ENCODE measurements around the gene ERC2.
"Not testable (repeated sequence)": the region's sequence is repeated elsewhere in the genome, so short reads cannot be mapped to it uniquely, and the experiment has no call there.

ERC2 gene

DNA sequence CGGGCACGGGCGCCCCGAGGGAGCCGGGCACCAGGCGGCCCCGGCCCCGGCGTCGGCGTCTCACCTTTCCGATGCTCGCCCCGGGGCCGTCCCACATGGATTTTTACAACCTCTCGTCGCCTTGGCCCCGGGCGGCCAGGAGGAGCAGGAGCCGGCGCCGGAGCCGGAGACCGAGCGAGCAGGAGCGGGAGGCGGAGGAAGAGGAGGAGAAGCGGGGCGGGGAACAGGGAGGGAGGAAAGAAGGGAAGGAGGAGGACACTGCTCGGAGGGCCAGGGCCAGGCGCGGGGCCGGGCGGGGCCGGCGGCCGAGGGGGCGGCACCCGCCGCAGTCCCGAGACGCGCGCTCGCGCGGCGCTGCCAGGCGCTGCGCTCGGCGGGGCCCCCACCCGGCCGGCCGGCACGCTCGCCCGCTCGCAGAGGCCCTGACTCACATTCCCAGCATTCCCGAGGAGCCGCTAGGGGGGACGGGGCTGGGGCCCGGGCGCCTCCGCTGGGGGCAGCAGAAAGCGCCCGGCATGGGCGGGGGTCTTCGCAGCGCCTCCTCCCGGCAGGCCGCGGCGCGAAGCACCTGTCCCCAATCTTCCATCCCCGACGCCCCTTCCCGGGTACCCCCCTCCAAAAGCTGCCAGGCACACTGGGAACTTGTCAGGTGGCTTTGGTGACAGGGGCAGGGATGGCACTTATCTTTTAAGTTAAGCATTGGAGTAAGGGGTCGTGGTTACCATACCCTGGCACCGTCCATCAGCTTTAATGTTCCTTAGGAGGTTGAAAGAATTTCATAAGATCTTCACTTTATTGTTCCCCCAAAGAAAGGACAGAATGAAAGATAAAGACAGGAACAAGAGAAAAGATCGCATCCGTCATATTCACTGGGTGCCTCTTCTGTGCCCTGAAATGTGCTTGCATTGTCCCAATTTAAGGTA lies at the start of gene ERC2:
ERC2 (minus strand) TSS at position 284 of the 923 bp plus-strand sequence.
- no peak within 1 kb of the TSS for H3K27ac ChIP-seq (ENCODE audit: low read depth, low read length)
- H3K4me1 ChIP-seq (ENCODE audit: insufficient read depth, low read length) = peaks cover 13% of the 10 kb centered on the region
- no peak within 1 kb of the TSS for H3K9ac ChIP-seq (ENCODE audit: low read length)
- peaks cover 29 to 34% of the 10 kb centered on the region in 2 donors for H3K27me3 ChIP-seq (ENCODE audit: control insufficient read depth in 1 of 2, insufficient read depth in 2 of 2, low read length in 2 of 2)
- H3K36me3 ChIP-seq (ENCODE audit: insufficient read depth, low read length) = no peaks in the 10 kb centered on the region
- no peaks in the 10 kb centered on the region for H3K9me3 ChIP-seq (ENCODE audit: low read length)
- H3K4me3 ChIP-seq (ENCODE audit: low read depth in 1 of 2, low read length in 2 of 2) = peak within 1 kb of the TSS; percentile 25 to 77

- H3K9ac ChIP-seq (ENCODE audit: low read length) = no peak overlapping the region
- H3K9me3 ChIP-seq (ENCODE audit: low read length) = no peaks in the 10 kb centered on the region
- H3K4me3 ChIP-seq (ENCODE audit: low read depth in 1 of 2, low read length in 2 of 2) = no peak overlapping the region
- no peaks in the 10 kb centered on the region for H3K27me3 ChIP-seq (ENCODE audit: control insufficient read depth in 1 of 2, insufficient read depth in 2 of 2, low read length in 2 of 2)
- H3K4me1 ChIP-seq (ENCODE audit: insufficient read depth, low read length) = no peaks in the 10 kb centered on the region
- H3K27ac ChIP-seq (ENCODE audit: low read depth, low read length) = no peak overlapping the region
- H3K36me3 ChIP-seq (ENCODE audit: insufficient read depth, low read length) = no peaks in the 10 kb centered on the region
These were observed 34.5 kb upstream of the ERC2 start for GRCh38 chr3:56502738-56503137.

- not testable (repeated sequence) for H3K4me3 ChIP-seq (ENCODE audit: low read depth in 1 of 2, low read length in 2 of 2); H3K36me3 ChIP-seq (ENCODE audit: insufficient read depth, low read length); H3K27me3 ChIP-seq (ENCODE audit: control insufficient read depth in 1 of 2, insufficient read depth in 2 of 2, low read length in 2 of 2); H3K9me3 ChIP-seq (ENCODE audit: low read length); H3K27ac ChIP-seq (ENCODE audit: low read depth, low read length); H3K4me1 ChIP-seq (ENCODE audit: insufficient read depth, low read length); H3K9ac ChIP-seq (ENCODE audit: low read length)
These were observed 28.1 kb upstream of the ERC2 start for GRCh38 chr3:56496376-56496775.

DNA sequence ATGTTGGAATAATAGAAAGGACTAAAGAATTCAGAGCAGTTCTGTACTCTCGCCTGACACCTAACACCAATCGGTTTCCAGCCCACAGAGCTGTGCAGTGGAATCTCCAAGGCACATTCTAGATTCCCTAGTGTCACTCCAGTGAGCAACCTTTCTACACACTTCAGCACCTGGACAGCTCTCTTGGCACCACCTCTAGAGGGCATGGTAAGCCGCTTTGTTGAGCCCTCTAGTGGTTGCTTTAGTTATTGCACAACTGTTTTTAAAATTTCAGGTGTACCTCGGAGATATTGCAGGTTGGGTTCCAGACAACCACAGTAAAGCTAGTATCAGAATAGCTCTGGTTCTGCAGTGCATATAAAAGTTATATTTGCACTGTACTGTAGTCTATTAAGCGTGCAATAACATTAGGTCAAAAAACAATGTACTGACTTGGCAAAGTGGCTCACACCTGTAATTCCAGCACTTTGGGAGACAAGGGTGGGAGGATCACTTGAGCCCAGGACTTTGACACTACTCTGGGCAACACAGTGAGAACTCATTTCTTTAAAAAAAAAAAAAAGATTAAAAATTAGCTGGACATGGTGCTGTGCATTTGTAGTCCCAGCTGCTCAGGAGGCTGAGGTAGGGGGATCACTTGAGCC lies 26.5 kb upstream of the ERC2 start:
- no peak overlapping the region for H3K27ac ChIP-seq (ENCODE audit: low read depth, low read length)
- H3K36me3 ChIP-seq (ENCODE audit: insufficient read depth, low read length) = no peaks in the 10 kb centered on the region
- no peak overlapping the region for H3K9ac ChIP-seq (ENCODE audit: low read length)
- H3K4me1 ChIP-seq (ENCODE audit: insufficient read depth, low read length) = no peaks in the 10 kb centered on the region
- H3K9me3 ChIP-seq (ENCODE audit: low read length) = no peaks in the 10 kb centered on the region
- no peaks in the 10 kb centered on the region for H3K27me3 ChIP-seq (ENCODE audit: control insufficient read depth in 1 of 2, insufficient read depth in 2 of 2, low read length in 2 of 2)
- no peak overlapping the region for H3K4me3 ChIP-seq (ENCODE audit: low read depth in 1 of 2, low read length in 2 of 2)

DNA sequence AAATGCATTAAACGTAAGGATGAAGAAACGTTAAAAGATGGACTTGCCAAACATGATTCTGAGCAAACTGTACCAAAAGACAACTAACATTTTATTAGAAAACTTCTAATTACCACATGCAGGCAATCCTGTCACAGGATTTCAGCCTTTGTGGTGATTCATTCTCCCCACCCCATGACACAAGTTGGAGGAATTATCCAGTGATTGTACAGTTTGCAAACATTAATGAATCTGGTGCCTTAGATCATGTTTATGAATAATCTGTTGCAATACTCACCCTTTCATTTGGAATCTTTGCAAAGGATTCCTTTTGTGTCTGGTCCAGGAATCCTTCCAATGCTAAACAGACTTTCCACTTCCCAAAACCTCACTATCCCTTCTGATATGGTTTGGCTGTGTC lies 23.3 kb upstream of the ERC2 start:
- no peak overlapping the region for H3K9ac ChIP-seq (ENCODE audit: low read length)
- no peaks in the 10 kb centered on the region for H3K27me3 ChIP-seq (ENCODE audit: control insufficient read depth in 1 of 2, insufficient read depth in 2 of 2, low read length in 2 of 2)
- H3K9me3 ChIP-seq (ENCODE audit: low read length) = no peaks in the 10 kb centered on the region
- H3K4me1 ChIP-seq (ENCODE audit: insufficient read depth, low read length) = no peaks in the 10 kb centered on the region
- no peak overlapping the region for H3K27ac ChIP-seq (ENCODE audit: low read depth, low read length)
- H3K4me3 ChIP-seq (ENCODE audit: low read depth in 1 of 2, low read length in 2 of 2) = no peak overlapping the region
- no peaks in the 10 kb centered on the region for H3K36me3 ChIP-seq (ENCODE audit: insufficient read depth, low read length)

DNA sequence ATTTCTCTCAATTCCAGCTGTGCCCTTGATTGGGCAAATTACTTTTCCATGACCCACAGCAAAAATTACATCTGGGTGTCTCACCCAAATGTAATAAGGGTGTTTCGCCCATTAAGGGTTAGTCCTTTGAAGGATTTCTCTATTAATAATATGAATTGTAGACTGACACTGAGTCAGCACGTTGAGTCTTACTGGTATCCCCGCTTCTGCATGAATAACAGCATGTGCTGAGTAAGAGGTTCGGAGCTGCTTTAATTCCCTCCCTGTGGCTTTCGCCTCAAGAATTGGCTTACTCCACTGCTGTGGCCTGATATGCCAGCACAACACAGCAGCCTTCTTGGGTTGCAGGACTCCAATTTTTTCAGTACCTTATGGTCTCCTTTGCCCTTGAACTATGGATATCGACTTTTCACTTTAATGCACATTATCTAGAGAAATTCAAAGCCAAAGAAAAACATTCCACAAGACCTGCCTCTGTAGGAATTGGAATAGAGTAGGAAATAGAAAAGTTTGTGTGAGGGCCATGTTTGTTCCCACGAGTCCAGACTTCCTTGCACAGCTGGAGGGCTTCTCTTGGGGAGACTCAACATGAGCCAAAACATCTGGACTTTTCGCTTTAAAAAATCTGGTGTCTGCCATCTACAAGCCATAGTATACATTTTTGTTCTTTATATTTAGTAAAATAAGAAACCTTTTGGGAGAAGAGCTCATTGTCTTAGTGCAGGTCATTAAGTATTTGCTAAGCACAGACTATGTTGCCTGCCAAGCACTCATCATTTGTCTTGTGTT lies 20.7 kb upstream of the ERC2 start:
- Histone ChIP-seq H3K27me3 (ENCODE audit: control insufficient read depth in 1 of 2, insufficient read depth in 2 of 2, low read length in 2 of 2) (no peaks in the 10 kb centered on the region), H3K4me3 (ENCODE audit: low read depth in 1 of 2, low read length in 2 of 2) (no peak overlapping the region), H3K36me3 (ENCODE audit: insufficient read depth, low read length) (no peaks in the 10 kb centered on the region), H3K9me3 (ENCODE audit: low read length) (no peaks in the 10 kb centered on the region), H3K27ac (ENCODE audit: low read depth, low read length) (no peak overlapping the region), H3K9ac (ENCODE audit: low read length) (no peak overlapping the region), H3K4me1 (ENCODE audit: insufficient read depth, low read length) (no peaks in the 10 kb centered on the region)

DNA sequence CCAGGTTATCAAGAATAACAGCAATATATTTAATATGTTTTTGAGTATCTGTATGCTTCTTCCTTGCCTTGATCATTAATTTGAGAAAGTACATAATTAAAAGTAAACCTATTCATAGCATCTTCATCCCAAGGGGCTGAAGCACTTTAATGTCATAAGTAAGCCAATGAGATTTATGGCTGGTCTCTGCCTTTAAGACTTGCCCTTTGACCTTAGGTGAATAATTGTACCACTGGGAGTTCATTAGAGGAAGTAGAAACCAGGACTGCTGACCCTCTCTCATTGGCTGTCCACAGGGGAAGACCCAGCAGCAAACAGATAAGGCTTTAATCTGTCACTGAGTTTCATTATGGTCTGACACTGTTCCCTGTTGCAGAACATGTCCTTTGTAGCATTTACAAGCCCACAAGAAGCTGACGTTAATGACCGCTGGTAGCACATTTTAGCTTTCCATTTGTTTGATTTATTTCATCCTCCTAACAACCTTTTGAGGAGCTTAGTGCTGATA lies 16.3 kb upstream of the ERC2 start:
- Histone ChIP-seq H3K27me3 (ENCODE audit: control insufficient read depth in 1 of 2, insufficient read depth in 2 of 2, low read length in 2 of 2) (no peaks in the 10 kb centered on the region), H3K9ac (ENCODE audit: low read length) (no peak overlapping the region), H3K36me3 (ENCODE audit: insufficient read depth, low read length) (no peaks in the 10 kb centered on the region), H3K9me3 (ENCODE audit: low read length) (no peaks in the 10 kb centered on the region), H3K27ac (ENCODE audit: low read depth, low read length) (no peak overlapping the region), H3K4me1 (ENCODE audit: insufficient read depth, low read length) (no peaks in the 10 kb centered on the region), H3K4me3 (ENCODE audit: low read depth in 1 of 2, low read length in 2 of 2) (no peak overlapping the region)

DNA sequence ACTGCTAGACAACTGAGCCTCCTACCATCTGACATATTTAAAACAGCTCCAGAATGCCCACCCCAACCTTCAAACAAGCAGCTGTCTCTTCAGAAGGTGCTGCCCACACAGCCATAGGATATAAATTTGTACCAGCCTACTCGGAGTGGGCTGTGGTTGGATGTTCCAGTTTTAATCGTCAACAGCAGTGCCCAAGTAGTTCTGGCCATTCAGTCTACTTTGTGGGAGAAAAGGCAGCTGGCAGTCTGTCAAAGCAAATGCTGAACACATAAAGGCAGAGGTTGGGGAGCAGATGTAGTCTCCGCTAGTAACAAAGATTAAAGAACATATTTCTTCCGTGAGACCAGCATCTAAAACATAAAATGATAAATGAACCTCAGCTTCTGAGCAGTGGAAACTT lies 15.9 kb upstream of the ERC2 start:
- Histone ChIP-seq H3K4me1 (ENCODE audit: insufficient read depth, low read length) (no peaks in the 10 kb centered on the region), H3K4me3 (ENCODE audit: low read depth in 1 of 2, low read length in 2 of 2) (no peak overlapping the region), H3K27me3 (ENCODE audit: control insufficient read depth in 1 of 2, insufficient read depth in 2 of 2, low read length in 2 of 2) (no peaks in the 10 kb centered on the region), H3K27ac (ENCODE audit: low read depth, low read length) (no peak overlapping the region), H3K9me3 (ENCODE audit: low read length) (no peaks in the 10 kb centered on the region), H3K9ac (ENCODE audit: low read length) (no peak overlapping the region), H3K36me3 (ENCODE audit: insufficient read depth, low read length) (no peaks in the 10 kb centered on the region)

DNA sequence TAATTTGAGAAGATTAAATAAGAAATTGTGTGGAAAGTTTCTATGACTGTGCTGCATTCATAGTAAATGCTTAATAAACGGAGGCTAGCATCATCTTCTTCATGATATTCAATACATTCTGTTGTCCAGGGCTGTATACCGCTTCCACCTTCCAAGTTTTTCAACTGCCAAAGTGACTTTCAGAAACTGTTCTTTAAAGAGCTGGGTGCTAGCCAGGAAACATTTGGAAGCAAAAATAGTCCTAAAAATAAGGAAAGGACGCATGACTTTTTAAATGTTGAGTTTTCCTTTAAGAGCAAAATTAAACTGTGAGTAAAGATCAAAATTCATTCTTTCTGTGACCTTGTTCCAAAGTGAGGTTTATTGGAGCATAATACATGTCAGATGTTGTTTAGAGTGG lies 9.4 kb upstream of the ERC2 start:
- H3K36me3 ChIP-seq (ENCODE audit: insufficient read depth, low read length) = no peaks in the 10 kb centered on the region
- no peak overlapping the region for H3K27ac ChIP-seq (ENCODE audit: low read depth, low read length)
- H3K9ac ChIP-seq (ENCODE audit: low read length) = no peak overlapping the region
- H3K27me3 ChIP-seq (ENCODE audit: control insufficient read depth in 1 of 2, insufficient read depth in 2 of 2, low read length in 2 of 2) = no peaks in the 10 kb centered on the region
- H3K9me3 ChIP-seq (ENCODE audit: low read length) = no peaks in the 10 kb centered on the region
- no peak overlapping the region for H3K4me3 ChIP-seq (ENCODE audit: low read depth in 1 of 2, low read length in 2 of 2)
- H3K4me1 ChIP-seq (ENCODE audit: insufficient read depth, low read length) = no peaks in the 10 kb centered on the region

GRCh38 chr3:56476771-56477170 lies 8.5 kb upstream of the ERC2 start:
- Histone ChIP-seq H3K9ac (ENCODE audit: low read length) (no peak overlapping the region), H3K27me3 (ENCODE audit: control insufficient read depth in 1 of 2, insufficient read depth in 2 of 2, low read length in 2 of 2) (no peaks in the 10 kb centered on the region), H3K4me1 (ENCODE audit: insufficient read depth, low read length) (no peaks in the 10 kb centered on the region), H3K4me3 (ENCODE audit: low read depth in 1 of 2, low read length in 2 of 2) (no peak overlapping the region), H3K27ac (ENCODE audit: low read depth, low read length) (no peak overlapping the region), H3K36me3 (ENCODE audit: insufficient read depth, low read length) (no peaks in the 10 kb centered on the region), H3K9me3 (ENCODE audit: low read length) (no peaks in the 10 kb centered on the region)

GRCh38 chr3:56471771-56472170 lies 3.5 kb upstream of the ERC2 start:
- Histone ChIP-seq H3K36me3 (ENCODE audit: insufficient read depth, low read length) (no peaks in the 10 kb centered on the region), H3K27ac (ENCODE audit: low read depth, low read length) (no peak overlapping the region), H3K9me3 (ENCODE audit: low read length) (no peaks in the 10 kb centered on the region), H3K27me3 (ENCODE audit: control insufficient read depth in 1 of 2, insufficient read depth in 2 of 2, low read length in 2 of 2) (peaks cover 11 to 14% of the 10 kb centered on the region in 2 donors), H3K9ac (ENCODE audit: low read length) (no peak overlapping the region), H3K4me3 (ENCODE audit: low read depth in 1 of 2, low read length in 2 of 2) (no peak overlapping the region), H3K4me1 (ENCODE audit: insufficient read depth, low read length) (peaks cover 12% of the 10 kb centered on the region)

Data from muscle layer of colon (tissue), 2 donors.